Stimulated activated CD8-positive, alpha-beta memory T cell treated with anti-CD3 and anti-CD28 coated beads, Interleukin-2, amount 100 ng/mL, for 1 hour (primary cell): ENCODE results near the gene LRRTM2.
"Not testable (repeated sequence)": the region's sequence is repeated elsewhere in the genome, so short reads cannot be mapped to it uniquely, and the experiment has no call there.

Source experiments
- DNase-seq, 2 donors: peaks; one replicate each; pipeline ENCODE4 v3.0.0-alpha.2; 2020; ENCODE audit warnings: low read depth in 2 of 2

Gene LRRTM2, protein sequence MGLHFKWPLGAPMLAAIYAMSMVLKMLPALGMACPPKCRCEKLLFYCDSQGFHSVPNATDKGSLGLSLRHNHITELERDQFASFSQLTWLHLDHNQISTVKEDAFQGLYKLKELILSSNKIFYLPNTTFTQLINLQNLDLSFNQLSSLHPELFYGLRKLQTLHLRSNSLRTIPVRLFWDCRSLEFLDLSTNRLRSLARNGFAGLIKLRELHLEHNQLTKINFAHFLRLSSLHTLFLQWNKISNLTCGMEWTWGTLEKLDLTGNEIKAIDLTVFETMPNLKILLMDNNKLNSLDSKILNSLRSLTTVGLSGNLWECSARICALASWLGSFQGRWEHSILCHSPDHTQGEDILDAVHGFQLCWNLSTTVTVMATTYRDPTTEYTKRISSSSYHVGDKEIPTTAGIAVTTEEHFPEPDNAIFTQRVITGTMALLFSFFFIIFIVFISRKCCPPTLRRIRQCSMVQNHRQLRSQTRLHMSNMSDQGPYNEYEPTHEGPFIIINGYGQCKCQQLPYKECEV

GRCh38 chr5:138874771-138875551 is at the start of gene LRRTM2:
LRRTM2 (minus strand) TSS chr5:138875335; CDS start chr5:138874911, 424 bp downstream.
- no peak for DNase-seq

DNA sequence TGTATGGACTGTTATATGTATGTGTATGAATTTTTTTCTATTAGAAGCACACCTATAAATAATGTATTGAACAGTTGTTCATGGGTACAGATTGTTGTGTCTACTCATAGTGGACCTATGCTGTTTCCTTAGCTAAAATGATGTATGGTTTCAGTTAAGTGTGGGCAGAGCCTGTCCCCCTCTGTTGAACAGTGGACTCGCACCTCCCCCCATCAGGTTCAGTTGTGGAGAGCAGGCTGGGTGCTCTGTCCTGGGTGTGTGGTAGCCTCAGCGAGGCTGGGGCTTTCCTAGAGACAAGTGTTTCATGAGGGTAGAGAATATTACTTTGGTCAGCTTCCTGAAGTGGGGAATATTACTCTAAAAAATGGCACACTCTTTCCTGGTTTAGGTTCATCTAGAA is 47.4 kb upstream of the LRRTM2 start:
- DNase-seq: no peak

DNA sequence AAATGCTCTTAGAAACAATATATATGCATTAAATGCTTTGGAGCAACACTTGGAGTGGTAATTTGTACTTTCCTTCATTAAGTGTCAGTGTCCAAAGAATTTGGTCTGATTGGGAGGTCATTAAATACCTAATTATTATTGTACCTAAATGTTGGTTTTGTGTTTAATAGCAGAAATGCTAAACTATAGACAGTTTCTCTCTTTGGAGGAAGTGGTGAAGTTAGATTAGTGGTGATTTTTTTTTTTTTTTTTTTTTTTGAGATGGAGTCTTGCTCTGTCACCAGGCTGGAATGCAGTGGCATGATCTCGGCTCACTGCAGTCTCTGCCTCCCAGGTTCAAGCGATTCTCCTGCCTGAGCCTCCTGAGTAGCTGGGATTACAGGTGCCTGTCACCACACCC is 46.2 kb upstream of the LRRTM2 start:
- DNase-seq: not testable (repeated sequence)

GRCh38 chr5:138920181-138920580 is 45.0 kb upstream of the LRRTM2 start:
- no peak for DNase-seq

- no peak for DNase-seq
These were observed 43.6 kb upstream of the LRRTM2 start for GRCh38 chr5:138918686-138919085.

GRCh38 chr5:138914338-138914737 is 39.2 kb upstream of the LRRTM2 start:
- DNase-seq: no peak

- no peak for DNase-seq
These were observed 38.6 kb upstream of the LRRTM2 start for GRCh38 chr5:138913773-138914172.

DNA sequence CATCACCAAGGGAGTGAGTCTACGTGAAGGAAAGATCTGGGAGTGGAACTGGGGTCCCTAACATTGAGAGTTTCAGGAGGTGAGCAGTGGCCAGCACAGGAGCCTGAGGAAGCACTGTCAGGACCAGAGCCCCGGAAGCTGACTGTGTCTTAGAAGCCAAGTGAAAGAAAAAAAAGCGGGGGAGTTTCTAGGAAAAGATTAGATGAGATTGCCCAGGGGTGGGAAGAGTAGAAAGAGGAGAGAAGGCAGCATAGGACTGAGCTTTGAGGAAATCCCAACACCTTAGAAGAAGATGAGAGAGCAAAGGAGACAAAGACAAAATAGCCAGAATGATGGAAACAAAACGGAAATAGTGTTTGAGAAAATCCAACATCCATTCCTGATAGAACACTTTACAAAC is 37.0 kb upstream of the LRRTM2 start:
- no peak for DNase-seq

GRCh38 chr5:138911441-138911840 is 36.3 kb upstream of the LRRTM2 start:
- DNase-seq: no peak

- no peak for DNase-seq
These were observed 35.5 kb upstream of the LRRTM2 start for GRCh38 chr5:138910546-138911185.

GRCh38 chr5:138909734-138910133 is 34.6 kb upstream of the LRRTM2 start:
- no peak for DNase-seq

- DNase-seq: no peak
These were observed 30.4 kb upstream of the LRRTM2 start for GRCh38 chr5:138905541-138905940.

DNA sequence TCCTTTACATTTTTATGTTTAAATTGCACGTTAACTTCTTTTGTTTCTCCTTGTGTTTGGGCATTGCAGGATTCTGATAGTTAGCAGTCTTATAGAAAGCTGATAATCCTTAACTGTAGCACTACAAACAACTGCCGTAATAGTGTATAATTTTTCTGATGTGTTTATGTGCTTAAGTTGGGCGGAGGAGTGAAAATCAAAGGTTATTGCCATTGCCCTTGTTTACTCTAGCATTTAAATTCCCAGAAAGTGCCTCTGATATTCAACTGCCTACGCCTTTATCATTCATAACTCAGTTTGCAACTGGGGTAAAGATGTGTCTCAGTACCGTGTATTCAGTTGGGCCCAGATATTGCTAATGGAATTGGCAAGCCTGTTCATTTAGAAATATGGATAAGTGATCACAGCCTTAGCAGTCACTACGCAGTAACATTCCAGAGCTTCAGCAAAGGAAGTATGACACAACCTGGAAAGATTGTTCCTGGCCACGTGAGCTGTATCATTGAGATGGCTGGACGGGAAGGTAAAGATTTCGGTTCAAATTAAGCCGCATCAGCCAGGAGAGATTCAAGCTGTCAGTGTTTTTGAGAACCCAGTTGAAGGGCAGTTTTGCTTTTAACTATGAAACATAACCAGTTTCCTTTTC is 28.1 kb upstream of the LRRTM2 start:
- no peak for DNase-seq

DNA sequence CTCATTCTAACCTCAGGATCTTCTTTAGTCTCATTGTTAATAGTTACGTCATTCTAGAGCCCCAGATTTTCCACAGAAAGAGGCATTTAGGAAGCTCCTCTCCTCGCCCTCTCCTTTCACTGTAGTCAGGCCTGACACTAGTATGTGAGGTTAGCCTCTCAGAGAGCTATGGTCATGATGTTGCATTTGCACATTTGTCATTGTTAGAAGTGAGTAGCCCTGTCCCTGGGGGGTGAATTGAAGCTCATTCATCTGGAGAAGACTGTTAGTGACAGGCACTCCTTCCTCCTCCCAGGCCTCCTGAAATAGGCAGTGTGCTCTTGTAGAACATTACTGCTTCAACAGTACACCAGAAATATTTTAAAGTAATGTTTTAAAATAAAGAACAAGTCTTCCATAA is 26.6 kb upstream of the LRRTM2 start:
- no peak for DNase-seq

- no peak for DNase-seq
These were observed 25.3 kb upstream of the LRRTM2 start for GRCh38 chr5:138900281-138900965.

DNA sequence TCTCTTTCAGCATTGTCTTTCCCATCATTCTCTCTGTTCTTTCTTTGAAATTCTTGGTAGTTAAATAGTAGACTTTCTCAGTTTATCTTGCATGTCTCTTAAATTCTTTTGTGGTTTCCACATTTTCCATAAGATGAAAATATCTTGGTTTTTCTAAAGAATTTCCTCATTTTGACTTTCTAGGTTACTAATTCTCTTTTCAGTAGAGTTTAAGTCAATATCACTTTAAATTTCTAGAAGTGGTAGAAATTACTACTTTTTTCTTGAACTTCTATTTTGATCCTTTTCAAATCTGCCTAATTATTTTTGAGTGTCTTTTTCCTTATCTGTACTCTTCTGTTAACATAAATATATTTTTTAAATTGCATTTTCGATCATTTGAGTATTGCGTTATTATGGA is 23.6 kb upstream of the LRRTM2 start:
- DNase-seq: no peak

DNA sequence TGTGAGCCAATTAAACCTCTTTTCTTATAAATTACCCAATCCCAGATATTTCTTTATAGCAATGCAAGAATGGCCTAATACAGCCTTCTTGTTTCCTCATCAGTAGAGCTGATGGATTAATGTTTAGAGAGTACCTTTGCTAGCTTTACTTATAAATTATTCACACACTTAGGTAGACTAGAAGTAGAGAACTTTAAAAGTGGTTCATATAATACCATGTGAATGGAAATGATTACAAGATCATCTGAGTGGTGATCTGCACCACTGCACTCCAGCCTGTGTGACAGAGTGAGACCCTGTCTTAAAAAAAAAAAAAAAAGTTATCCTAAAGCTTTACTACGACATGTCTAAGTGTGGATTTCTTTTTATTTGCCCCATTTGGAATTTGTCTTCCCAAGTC is 23.2 kb upstream of the LRRTM2 start:
- no peak for DNase-seq

- no peak for DNase-seq
These were observed 20.8 kb upstream of the LRRTM2 start for GRCh38 chr5:138895918-138896317.

GRCh38 chr5:138890644-138891043 is 15.5 kb upstream of the LRRTM2 start:
- DNase-seq: no peak

DNA sequence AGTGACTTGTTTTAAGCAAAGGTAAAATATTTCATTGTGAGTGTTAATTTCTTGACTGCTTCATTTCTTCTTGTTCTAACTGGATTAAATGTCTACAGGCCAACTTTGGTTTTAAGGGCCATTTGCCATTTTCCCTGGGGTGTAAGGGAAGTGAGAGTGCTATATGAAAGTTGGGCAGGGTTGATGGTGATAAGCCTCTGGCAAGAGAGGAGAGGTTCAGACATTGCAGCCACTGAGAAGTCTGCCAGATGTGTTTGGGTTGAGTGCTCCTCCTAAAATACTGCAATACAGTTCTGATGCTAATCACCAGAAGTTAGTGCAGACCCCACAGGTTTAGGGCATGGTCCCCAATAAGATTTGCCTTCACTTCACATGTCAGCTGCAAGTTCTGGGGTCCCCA is 14.9 kb upstream of the LRRTM2 start:
- DNase-seq: no peak

DNA sequence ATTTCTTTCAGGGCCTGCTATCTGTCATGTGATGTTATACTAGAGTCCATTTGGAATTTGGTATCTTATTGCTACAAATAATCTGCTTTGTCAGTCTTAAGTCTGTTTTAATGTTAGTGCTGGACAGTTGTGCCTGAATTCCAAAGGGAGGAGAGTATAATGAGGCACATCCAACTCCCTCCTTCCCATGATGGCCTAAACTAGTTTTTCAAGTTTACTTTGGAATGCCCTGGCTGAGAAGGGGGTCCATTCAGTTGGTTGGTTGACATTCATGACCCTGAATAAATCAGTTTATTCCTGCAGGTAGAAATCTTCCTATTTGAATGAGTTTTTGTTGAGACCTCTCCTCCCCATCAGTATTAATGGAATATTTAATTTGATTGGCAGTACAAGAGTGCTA is 9.4 kb upstream of the LRRTM2 start:
- no peak for DNase-seq
